Kidney (tissue), 14 donors: ENCODE results near the gene PRAME. TPM values are rescaled to one million over a fixed set of nuclear protein-coding genes. Genes with fewer than 3 reads are reported as not detected.

Experiments
- DNase-seq, 5 donors: peaks; one replicate each; pipeline ENCODE4 v3.0.0-alpha.2; 2013 to 2020
- FAIRE-seq: peaks from 2 replicates; lab custom pipeline; 2012; peaks lifted over from hg19 to GRCh38; lab: Jason Lieb, UNC
- H3K27ac ChIP-seq, 2 donors: one replicate each; pipeline ENCODE4 v1.7.0; 2013; ENCODE audit warnings: low read depth in 2 of 2, low read length in 2 of 2, inconsistent platforms in 1 of 2
- H3K27me3 ChIP-seq: one replicate; pipeline ENCODE4 v1.7.1; 2013; ENCODE audit warnings: low read length, inconsistent platforms; ENCODE audit not compliant: control insufficient read depth, insufficient read depth
- H3K36me3 ChIP-seq, 3 donors: one replicate each; pipeline versions ENCODE4 v1.7.0 to v1.7.1; 2013; ENCODE audit warnings: low read length in 3 of 3, control low read depth in 1 of 3, inconsistent platforms in 1 of 3; ENCODE audit not compliant: insufficient read depth in 3 of 3, control insufficient read depth in 2 of 3
- H3K4me1 ChIP-seq, 3 donors: one replicate each; pipeline versions ENCODE4 v1.7.0 to v1.7.1; 2013; ENCODE audit warnings: low read length in 3 of 3, inconsistent platforms in 1 of 3, low read depth in 1 of 3; ENCODE audit not compliant: control insufficient read depth in 2 of 3, insufficient read depth in 2 of 3
- H3K4me3 ChIP-seq, 3 donors: one replicate each; pipeline versions ENCODE4 v1.7.0 to v1.8.1; 2013; ENCODE audit warnings: low read length in 3 of 3, control low read depth in 1 of 3, inconsistent platforms in 1 of 3
- H3K9ac ChIP-seq, 3 donors: one replicate each; pipeline versions ENCODE4 v1.7.0 to v1.7.1; 2013; ENCODE audit warnings: low read length in 3 of 3, control low read depth in 1 of 3, inconsistent platforms in 1 of 3
- H3K9me3 ChIP-seq, 3 donors: one replicate each; pipeline versions ENCODE4 v1.7.0 to v1.7.1; 2013; ENCODE audit warnings: low read length in 3 of 3, control low read depth in 1 of 3, inconsistent platforms in 1 of 3; ENCODE audit not compliant: control insufficient read depth in 2 of 3, insufficient read depth in 1 of 3
- CTCF ChIP-seq: IDR thresholded peaks from 3 replicates; pipeline ENCODE4 v1.5.1; 2012; ENCODE audit warnings: mild to moderate bottlenecking, moderate library complexity, borderline replicate concordance; ENCODE audit not compliant: insufficient read depth; ENCODE audit errors: extremely low read depth
- intact Hi-C: fragments of 100-400 bp; cut with DNase I; formaldehyde crosslinking; loops from one replicate; pipeline ENCODE4 v1.11.1; 2022
- polyA plus RNA-seq: library from polyadenylated mRNA; stranded (reverse); fragments of 350-450 nt; fragmentation: Illumina TruSeq; extraction: RNeasy Lipid Tissue Mini Kit (QIAGEN cat#74804); gene quantifications from one replicate; pipeline ENCODE4 v1.2.3, GENCODE V29; 2014; ENCODE audit warnings: low read depth, low replicate concordance; ENCODE audit not compliant: insufficient read depth
- total RNA-seq: library from RNA; stranded (reverse); fragmentation: NEBNext Ultra II Directional; extraction: Animal tissue kit (Norgen Biotek cat#: 25700); gene quantifications from one replicate; pipeline ENCODE4 v1.2.1, GENCODE V29; 2021
- donor health status: control.
- donor health status: control.
- donor health status: control.
- donor health status: control.
- donor health status: control.
- donor health status: DM: yes; HTN: yes; CAD: no.
- donor health status: Normal renal cell carcinoma (clear cell type).

The PRAME gene
- total and polyA plus RNA-seq, 2 donors from 2014 or later, result 1.7 to 4.0 TPM

- H3K4me3 ChIP-seq, result no peak overlapping the region
- H3K27ac ChIP-seq, result no peak overlapping the region
- intact Hi-C loops, result no loop called here
- no peak overlapping the region for H3K9ac ChIP-seq
- H3K9me3 ChIP-seq, result no peaks in the 10 kb centered on the region
- no peak for FAIRE-seq
- no peak for DNase-seq
- no peak for TF ChIP-seq CTCF
- H3K27me3 ChIP-seq, result no peaks in the 10 kb centered on the region
- no peaks in the 10 kb centered on the region for H3K4me1 ChIP-seq
- H3K36me3 ChIP-seq, result no peaks in the 10 kb centered on the region
Measured at GRCh38 chr22:22547692-22548300, 11.3 kb downstream of the PRAME start.

GRCh38 chr22:22547226-22547625, 11.8 kb downstream of the PRAME start:
- Histone ChIP-seq H3K36me3 (no peaks in the 10 kb centered on the region), H3K4me1 (no peaks in the 10 kb centered on the region), H3K27ac (no peak overlapping the region), H3K27me3 (no peaks in the 10 kb centered on the region), H3K4me3 (no peak overlapping the region), H3K9ac (no peak overlapping the region), H3K9me3 (no peaks in the 10 kb centered on the region)
- TF ChIP-seq CTCF, result no peak
- FAIRE-seq, result no peak
- intact Hi-C loops, result no loop called here
- DNase-seq, result no peak

- no peak overlapping the region for H3K9ac ChIP-seq
- intact Hi-C loops, result no loop called here
- no peaks in the 10 kb centered on the region for H3K4me1 ChIP-seq
- no peaks in the 10 kb centered on the region for H3K9me3 ChIP-seq
- DNase-seq (no peak), FAIRE-seq (no peak)
- no peaks in the 10 kb centered on the region for H3K27me3 ChIP-seq
- no peak overlapping the region for H3K27ac ChIP-seq
- no peaks in the 10 kb centered on the region for H3K36me3 ChIP-seq
- H3K4me3 ChIP-seq, result no peak overlapping the region
- TF ChIP-seq CTCF, result no peak
Measured at GRCh38 chr22:22546490-22546889, 12.6 kb downstream of the PRAME start.

GRCh38 chr22:22545084-22545483, 14.0 kb downstream of the PRAME start:
- Histone ChIP-seq H3K4me1 (no peaks in the 10 kb centered on the region), H3K4me3 (no peak overlapping the region), H3K36me3 (no peaks in the 10 kb centered on the region), H3K9ac (no peak overlapping the region), H3K27ac (no peak overlapping the region), H3K9me3 (no peaks in the 10 kb centered on the region), H3K27me3 (no peaks in the 10 kb centered on the region)
- intact Hi-C loops, result no loop called here
- DNase-seq (no peak), FAIRE-seq (no peak)
- TF ChIP-seq CTCF, result no peak
